Testis (tissue), 2 donors: ENCODE data around the gene SLC29A1.

ENCODE experiments used
- POLR2A ChIP-seq: fragments of 450-650 bp; IDR thresholded peaks from one replicate; pipeline ENCODE4 v1.6.1; 2017; ENCODE audit warnings: antibody characterized with exemption, mild to moderate bottlenecking, moderate library complexity
- TF ChIP-seq, protein P1 (sequence below), 3 experiments: fragments of 450-650 bp in 2 of 3; fragments of 200-600 bp in 1 of 3; sonication (generic) in 1 of 3; IDR thresholded peaks; one replicate each; pipeline ENCODE4 v1.5.1; 2016 to 2019; ENCODE audit warnings: antibody characterized with exemption in 3 of 3, mild to moderate bottlenecking in 2 of 3, moderate library complexity in 1 of 3

DNA sequence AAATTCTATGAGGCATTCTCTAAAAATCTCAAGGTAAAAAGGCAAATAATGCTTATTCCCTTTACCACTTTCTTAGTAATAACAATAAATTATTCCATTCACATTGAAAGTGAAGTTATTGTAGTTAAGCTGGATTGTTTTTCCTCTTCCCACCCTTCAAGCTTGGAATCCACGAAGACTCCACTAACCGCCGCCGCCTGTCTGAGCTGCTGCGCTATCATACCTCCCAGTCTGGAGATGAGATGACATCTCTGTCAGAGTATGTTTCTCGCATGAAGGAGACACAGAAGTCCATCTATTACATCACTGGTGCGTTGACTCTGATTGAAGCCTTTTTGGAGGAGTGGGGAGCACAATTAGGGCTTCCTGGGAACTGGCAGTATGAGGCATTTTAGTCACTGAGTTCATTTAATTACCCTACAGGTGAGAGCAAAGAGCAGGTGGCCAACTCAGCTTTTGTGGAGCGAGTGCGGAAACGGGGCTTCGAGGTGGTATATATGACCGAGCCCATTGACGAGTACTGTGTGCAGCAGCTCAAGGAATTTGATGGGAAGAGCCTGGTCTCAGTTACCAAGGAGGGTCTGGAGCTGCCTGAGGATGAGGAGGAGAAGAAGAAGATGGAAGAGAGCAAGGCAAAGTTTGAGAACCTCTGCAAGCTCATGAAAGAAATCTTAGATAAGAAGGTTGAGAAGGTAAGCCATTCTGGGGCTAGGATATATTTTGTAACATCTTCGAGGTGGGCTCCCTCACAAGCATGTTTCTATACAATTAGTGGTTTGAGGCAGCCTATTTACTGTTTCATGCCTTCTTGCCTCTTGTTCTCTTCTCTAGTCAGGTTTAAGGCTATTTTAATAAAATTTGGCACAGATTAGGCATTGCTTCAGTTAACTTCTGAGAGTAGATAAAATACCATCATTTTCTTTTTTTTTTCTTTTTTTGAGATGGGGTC lies 28.5 kb downstream of the SLC29A1 start:
- TF ChIP-seq, protein P1, sequence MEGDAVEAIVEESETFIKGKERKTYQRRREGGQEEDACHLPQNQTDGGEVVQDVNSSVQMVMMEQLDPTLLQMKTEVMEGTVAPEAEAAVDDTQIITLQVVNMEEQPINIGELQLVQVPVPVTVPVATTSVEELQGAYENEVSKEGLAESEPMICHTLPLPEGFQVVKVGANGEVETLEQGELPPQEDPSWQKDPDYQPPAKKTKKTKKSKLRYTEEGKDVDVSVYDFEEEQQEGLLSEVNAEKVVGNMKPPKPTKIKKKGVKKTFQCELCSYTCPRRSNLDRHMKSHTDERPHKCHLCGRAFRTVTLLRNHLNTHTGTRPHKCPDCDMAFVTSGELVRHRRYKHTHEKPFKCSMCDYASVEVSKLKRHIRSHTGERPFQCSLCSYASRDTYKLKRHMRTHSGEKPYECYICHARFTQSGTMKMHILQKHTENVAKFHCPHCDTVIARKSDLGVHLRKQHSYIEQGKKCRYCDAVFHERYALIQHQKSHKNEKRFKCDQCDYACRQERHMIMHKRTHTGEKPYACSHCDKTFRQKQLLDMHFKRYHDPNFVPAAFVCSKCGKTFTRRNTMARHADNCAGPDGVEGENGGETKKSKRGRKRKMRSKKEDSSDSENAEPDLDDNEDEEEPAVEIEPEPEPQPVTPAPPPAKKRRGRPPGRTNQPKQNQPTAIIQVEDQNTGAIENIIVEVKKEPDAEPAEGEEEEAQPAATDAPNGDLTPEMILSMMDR (IDR thresholded peaks at IDR 0.05), result no peak
- TF ChIP-seq POLR2A, result no peak
